K562 (cell line): Measurements from ENCODE around the gene HECW1. TPM values are rescaled to one million over a fixed set of nuclear protein-coding genes. Genes with fewer than 3 reads are reported as not detected.

Experiments used
- ATF1 ChIP-seq, 2 experiments: fragments of 450-650 bp in 1 of 2; IDR thresholded peaks; 2 replicates each; pipeline ENCODE4 v1.6.1; 2016; ENCODE audit warnings: missing compliant biosample characterization in 1 of 2, missing genetic modification characterization in 1 of 2
- C11orf30 ChIP-seq: fragments of 450-650 bp; IDR thresholded peaks from 2 replicates; pipeline ENCODE4 v1.6.1; 2016; ENCODE audit warnings: low read depth, mild to moderate bottlenecking
- CTBP1 ChIP-seq: fragments of 450-650 bp; IDR thresholded peaks from 2 replicates; pipeline ENCODE4 v1.6.1; 2016; ENCODE audit warnings: borderline replicate concordance
- HBP1 ChIP-seq: fragments of 450-650 bp; formaldehyde crosslinking; IDR thresholded peaks from 2 replicates; pipeline ENCODE4 v1.4.0; 2022; ENCODE audit warnings: missing genetic modification characterization
- IFI16 ChIP-seq: fragments of 250-450 bp; sonication (Bioruptor Pico); IDR thresholded peaks from 2 replicates; pipeline ENCODE4 v2.1.2; 2022; ENCODE audit warnings: mild to moderate bottlenecking, inconsistent platforms
- JUN ChIP-seq, 2 experiments: sonication (generic) in 1 of 2; formaldehyde crosslinking in 1 of 2; IDR thresholded peaks; 2 replicates each; pipeline versions ENCODE4 v1.6.1 to v1.8.0; 2012 to 2022; ENCODE audit warnings: borderline replicate concordance in 2 of 2, mild to moderate bottlenecking in 2 of 2, improper control_type of control experiment in 1 of 2, low read depth in 1 of 2, low read length in 1 of 2, missing genetic modification reagents in 1 of 2
- KLF1 ChIP-seq: fragments of 450-650 bp; IDR thresholded peaks from 2 replicates; pipeline ENCODE4 v1.6.1; 2016; ENCODE audit warnings: missing genetic modification characterization, missing compliant biosample characterization
- KLF10 ChIP-seq: fragments of 250-450 bp; sonication (Bioruptor Pico); IDR thresholded peaks from 2 replicates; pipeline ENCODE4 v1.6.1; 2021; ENCODE audit warnings: matching md5 sums
- L3MBTL2 ChIP-seq: fragments of 450-650 bp; IDR thresholded peaks from 2 replicates; pipeline ENCODE4 v1.6.1; 2016; ENCODE audit warnings: mild to moderate bottlenecking, moderate library complexity
- MAFF ChIP-seq: IDR thresholded peaks from 2 replicates; pipeline ENCODE4 v1.6.1; 2012; ENCODE audit warnings: low read length, improper control_type of control experiment
- MBD1 ChIP-seq: fragments of 250-450 bp; sonication (Bioruptor Pico); IDR thresholded peaks from 2 replicates; pipeline ENCODE4 v1.8.0; 2022; ENCODE audit warnings: inconsistent platforms
- RAD51 ChIP-seq: fragments of 450-650 bp; IDR thresholded peaks from 2 replicates; pipeline ENCODE4 v1.7.1; 2016; ENCODE audit warnings: low read depth, mild to moderate bottlenecking, borderline replicate concordance
- REST ChIP-seq, 2 experiments: fragments of 450-650 bp; formaldehyde crosslinking in 1 of 2; IDR thresholded peaks; 2 replicates each; pipeline versions ENCODE4 v1.4.0 to v1.6.1; 2014 to 2020; ENCODE audit warnings: mild to moderate bottlenecking in 2 of 2, borderline replicate concordance in 1 of 2, low read depth in 1 of 2
- SIRT6 ChIP-seq: IDR thresholded peaks from one replicate; pipeline ENCODE4 v1.6.1; 2012; ENCODE audit warnings: low read depth, mild to moderate bottlenecking, control low read depth, inconsistent platforms, low read length, moderate library complexity
- TOE1 ChIP-seq, 2 experiments: fragments of 450-650 bp in 1 of 2; sonication (generic) in 1 of 2; formaldehyde crosslinking in 1 of 2; IDR thresholded peaks; 2 replicates each; pipeline versions ENCODE4 v1.7.1 to v1.8.0; 2016 to 2022; ENCODE audit warnings: borderline replicate concordance in 2 of 2, mild to moderate bottlenecking in 2 of 2, antibody characterized with exemption in 1 of 2, inconsistent platforms in 1 of 2, low read depth in 1 of 2, missing genetic modification reagents in 1 of 2, moderate library complexity in 1 of 2
- YBX1 ChIP-seq: fragments of 450-650 bp; IDR thresholded peaks from 2 replicates; pipeline ENCODE4 v1.7.1; 2016; ENCODE audit warnings: mild to moderate bottlenecking
- ZC3H11A ChIP-seq: IDR thresholded peaks from 2 replicates; pipeline ENCODE4 v1.6.1; 2012; ENCODE audit warnings: low read depth, low read length, improper control_type of control experiment
- ZNF146 ChIP-seq: IDR thresholded peaks from one replicate; pipeline ENCODE4 v1.6.1; 2018; ENCODE audit warnings: missing compliant biosample characterization; ENCODE audit not compliant: unreplicated experiment
- polyA plus RNA-seq, 8 experiments: library from polyadenylated mRNA; depleted of rRNA in 4 of 8; stranded (reverse) in 5 of 8; unstranded in 3 of 8; fragments of >200 nt; fragmentation: Nextera tagmentation in 2 of 8; fragmentation: Illumina TruSeq in 1 of 8; extraction: Ambion mirVana in 2 of 8; extraction: Trizol in 1 of 8; gene quantifications; 2 replicates each; pipeline versions ENCODE4 v1.2.1 to v1.2.3, GENCODE V29; 2011 to 2014; ENCODE audit warnings: inconsistent platforms in 1 of 8, missing spikeins in 1 of 8
- total RNA-seq, 7 experiments: library from RNA; depleted of rRNA in 6 of 7; stranded (reverse); fragments of >200 nt in 6 of 7; fragmentation: Illumina TruSeq in 2 of 7; extraction: Trizol in 2 of 7; gene quantifications; 2 replicates each; pipeline versions ENCODE4 v1.2.1 to v1.2.3, GENCODE V29; 2011 to 2021; ENCODE audit warnings: low replicate concordance in 1 of 7

Gene HECW1
- total and polyA plus RNA-seq, 9 of the 15 experiments (the other 6 are each of a cell fraction or from before 2014, with no cell fraction given), result 0.07 to 0.31 (median 0.13) TPM; not detected in 4

GRCh38 chr7:43565786-43566185 is 453.3 kb downstream of the HECW1 start (continued):
- TF ChIP-seq JUN (IDR thresholded peaks at IDR 0.05; ENCODE audit: borderline replicate concordance, low read depth, low read length) (no peak), JUN (CRISPR knock-in tag; IDR thresholded peaks at IDR 0.05; ENCODE audit: borderline replicate concordance) (no peak), IFI16 (no peak), ZC3H11A (no peak), SIRT6 (no peak), CTBP1 (no peak), TOE1 (IDR thresholded peaks at IDR 0.05; ENCODE audit: borderline replicate concordance) (peak; percentile 93), TOE1 (CRISPR knock-in tag; IDR thresholded peaks at IDR 0.05; ENCODE audit: borderline replicate concordance, low read depth) (no peak), KLF10 (CRISPR knock-in tag) (no peak), RAD51 (peak; percentile 95), YBX1 (no peak), ATF1 (CRISPR knock-in tag; IDR thresholded peaks at IDR 0.05) (no peak), ATF1 (tag; IDR thresholded peaks at IDR 0.05) (no peak), ZNF146 (CRISPR knock-in tag) (no peak), C11orf30 (peak; percentile 78), MBD1 (CRISPR knock-in tag) (no peak), L3MBTL2 (0 out of 2 replicates have a peak, but pooled peaks have one; percentile 14), HBP1 (CRISPR knock-in tag) (no peak), KLF1 (tag) (no peak), MAFF (peak; percentile 64), REST (IDR thresholded peaks at IDR 0.05; ENCODE audit: borderline replicate concordance) (no peak), REST (CRISPR knock-in tag; IDR thresholded peaks at IDR 0.05; ENCODE audit: low read depth) (no peak)
